CD4-positive, alpha-beta T cell treated with Interleukin-17A for 4 hours (primary cell): ENCODE results near the gene NFIC.
"Not testable (repeated sequence)": the region's sequence is repeated elsewhere in the genome, so short reads cannot be mapped to it uniquely, and the experiment has no call there.

ENCODE experiments used
- DNase-seq: peaks from one replicate; pipeline ENCODE4 v3.0.0-alpha.2; 2020; ENCODE audit warnings: mixed read lengths

The NFIC gene

DNA sequence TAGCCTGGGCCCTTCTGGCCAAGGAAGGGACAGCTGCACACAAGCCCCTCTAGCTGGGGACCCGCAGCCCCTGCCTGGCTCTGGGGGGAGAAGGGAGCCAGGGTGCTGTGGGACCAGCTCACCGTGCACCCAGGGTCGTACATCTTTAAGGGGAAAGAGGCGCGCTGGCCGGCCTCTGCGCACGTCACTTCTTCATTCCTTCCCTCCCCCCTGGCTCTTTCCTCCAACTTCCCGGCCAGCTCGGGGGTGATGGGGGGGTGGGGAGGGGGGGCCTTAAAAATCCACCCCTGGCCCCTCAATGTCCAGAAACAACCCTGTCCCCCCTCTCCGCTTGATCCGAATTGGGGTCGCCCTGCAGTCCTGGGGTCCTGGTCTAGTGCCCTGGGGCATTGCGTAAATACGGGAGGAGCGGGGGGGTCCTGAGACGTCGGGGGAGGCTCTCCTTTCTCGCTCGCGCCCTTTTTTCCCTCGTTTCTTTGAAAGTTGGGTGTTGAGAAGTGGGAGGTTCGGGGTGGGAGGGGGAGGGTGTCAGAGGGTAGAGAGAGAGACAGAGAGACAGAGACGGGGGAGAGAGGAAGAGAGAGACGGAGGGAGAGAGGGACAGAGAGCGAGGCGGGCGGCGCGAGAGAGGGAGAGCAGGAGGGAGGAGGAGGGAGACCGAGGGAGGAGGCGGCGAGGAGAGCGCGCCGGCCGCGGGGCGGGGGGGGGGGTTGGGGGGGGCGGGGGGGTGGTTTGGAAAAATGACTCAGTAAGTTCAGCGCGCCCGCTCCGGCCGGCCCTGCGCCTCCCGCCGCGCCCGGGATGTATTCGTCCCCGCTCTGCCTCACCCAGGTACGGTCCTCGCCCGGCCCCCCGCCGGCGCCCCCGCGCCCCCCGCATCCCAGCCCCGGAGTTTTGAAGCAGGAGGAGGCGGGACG, at the start of gene NFIC:
NFIC (plus strand) TSS at position 748 of the 917 bp plus-strand sequence; CDS start at position 802, 54 bp downstream.
- peak; percentile 75 for DNase-seq

DNA sequence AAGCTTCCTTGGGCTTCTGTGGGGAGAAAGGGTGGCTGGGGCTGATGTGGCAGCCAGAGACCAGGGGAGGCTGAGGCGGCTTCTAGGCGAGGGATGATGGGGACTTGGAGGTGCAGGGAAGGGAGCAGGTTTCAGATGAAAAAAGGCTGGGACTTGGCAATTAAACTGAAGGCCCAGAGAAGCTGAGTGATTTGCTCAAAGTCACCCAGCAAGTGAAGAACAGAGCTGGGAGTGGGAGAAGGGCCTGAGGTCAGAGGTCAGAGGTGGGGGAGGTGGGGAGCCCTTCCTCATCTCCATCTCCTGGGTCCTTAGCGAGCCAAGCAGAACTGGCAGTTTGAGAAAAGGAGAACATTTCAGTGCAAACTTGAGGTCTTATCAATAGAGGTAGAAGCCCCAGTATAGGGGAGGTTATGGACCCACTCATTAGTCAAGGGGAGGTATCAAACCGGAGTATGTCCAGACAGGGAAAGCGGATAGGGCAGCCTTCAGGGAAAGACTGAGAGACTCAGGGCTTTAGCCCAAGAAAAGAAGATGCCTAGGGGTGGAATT, 49.6 kb upstream of the NFIC start:
- no peak for DNase-seq

DNA sequence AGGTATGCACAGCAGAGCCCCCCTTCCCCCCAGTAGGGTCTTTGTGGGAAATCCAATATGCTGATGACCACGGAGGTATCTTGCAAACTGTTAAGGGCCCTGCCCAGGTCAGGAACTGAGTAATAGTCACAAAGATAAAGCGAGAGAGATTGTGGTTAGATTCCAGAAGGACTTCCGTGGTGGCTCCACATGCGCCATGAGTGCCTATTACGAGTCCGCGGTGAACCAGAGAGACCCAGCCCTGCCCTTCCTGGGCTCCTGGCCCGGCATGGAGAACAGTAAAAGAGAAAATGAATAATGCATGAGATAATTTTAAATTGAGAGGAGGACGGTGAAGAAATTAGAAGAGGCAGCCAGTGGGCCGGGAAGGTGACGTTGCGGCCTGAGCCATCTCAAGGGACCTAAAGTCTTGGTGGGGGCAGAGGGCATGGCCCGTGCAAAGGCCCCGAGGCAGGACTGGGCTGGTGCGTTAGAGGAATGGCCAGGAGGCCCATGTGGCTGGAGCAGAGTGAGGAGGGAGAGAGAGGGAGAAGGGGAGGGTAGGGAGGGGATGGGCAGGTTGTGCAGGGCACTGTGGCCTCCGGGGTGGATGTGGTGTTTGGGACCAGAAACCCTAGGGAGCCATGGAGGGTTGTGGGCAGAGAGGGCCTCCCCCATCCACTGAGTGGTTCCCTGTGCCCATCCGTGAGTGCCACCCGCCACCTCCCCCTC, 46.6 kb upstream of the NFIC start:
- DNase-seq: no peak

DNA sequence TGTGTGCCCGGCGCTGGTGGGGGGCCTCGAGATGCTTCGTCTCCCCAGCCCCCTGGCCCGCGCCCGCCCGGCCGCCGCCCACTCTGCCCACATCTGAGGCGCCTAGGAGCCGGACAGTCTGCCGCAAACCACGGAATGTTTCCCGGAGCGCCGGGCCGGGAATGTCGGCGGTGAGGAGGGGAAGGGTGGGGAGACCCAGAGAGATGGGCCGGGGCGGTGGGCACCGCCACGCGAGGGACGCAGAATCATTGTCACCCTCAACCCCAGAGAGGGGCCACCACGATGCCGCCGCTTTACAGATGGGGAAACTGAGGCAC, 46.1 kb upstream of the NFIC start:
- DNase-seq: no peak

DNA sequence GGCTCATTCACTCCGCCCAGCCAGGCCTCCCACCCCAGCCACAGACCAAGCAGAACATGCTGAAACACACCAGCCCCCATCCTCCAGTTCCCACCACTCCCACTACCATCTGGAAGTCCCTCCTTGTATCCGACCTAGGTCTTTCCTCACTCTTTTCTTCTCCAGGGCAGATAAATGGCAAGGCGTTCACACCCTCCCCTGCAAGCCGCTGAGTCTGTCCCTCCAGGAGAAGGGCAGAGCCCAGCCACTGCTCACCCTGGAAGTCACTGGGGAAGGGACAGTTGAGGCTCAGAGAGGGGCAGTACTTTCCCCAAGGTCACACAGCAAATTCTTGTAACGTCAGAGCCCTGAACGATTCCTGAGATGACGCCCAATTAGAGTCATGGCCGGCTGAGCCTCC, 45.5 kb upstream of the NFIC start:
- DNase-seq: no peak

DNA sequence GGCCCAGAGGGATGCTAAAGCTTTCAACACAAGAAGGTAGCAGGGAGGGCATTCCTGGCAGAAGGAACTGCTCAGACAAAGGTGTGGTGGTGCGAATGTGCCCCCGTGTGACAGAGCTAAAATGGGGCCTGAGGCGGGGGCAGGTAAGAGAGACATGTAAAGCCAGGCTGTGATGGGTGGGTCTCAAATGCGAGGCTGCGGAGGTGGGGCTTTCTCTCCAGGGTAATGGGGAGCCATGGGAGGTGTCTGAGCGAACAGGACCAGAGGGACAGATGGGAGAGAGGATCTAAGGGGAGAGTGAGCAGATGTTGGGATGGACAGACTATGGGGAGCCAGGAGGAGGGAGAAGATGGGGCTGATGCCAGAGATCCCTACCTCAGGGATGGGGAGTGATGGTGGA, 44.7 kb upstream of the NFIC start:
- no peak for DNase-seq

DNA sequence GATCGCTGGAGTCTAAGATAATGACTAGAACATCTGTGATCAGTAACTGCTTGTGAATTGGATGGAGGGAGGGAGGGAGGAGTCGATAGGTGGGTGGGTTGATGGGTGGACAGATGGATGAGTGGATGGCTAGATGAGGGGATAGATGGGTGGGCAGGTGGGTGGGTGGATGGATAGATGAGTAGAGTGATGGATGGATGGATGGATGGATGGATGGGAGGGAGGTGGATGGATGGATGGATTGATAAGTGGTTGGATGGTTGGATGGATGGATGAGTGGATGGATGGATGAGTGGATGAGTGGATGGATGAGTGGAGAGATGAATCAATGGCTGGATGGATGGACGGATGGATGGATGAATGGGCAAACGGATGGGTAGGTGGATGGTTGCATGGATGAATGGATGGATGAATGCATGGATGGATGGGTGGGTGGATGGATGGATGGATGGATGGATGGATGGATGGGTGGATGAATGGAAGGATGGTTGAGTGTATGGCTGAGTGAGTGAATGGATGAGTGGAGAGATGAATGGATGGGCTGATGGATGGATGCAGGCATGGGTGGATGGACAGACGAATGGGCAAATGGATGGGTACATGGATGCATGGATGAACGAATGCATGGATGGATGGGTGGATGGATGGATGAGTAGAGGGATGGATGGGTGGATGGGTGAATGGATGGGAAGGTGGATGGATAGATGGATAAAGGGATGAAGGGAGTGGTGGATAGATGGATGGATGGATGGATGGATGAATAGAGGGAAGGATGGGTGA, 44.0 kb upstream of the NFIC start:
- DNase-seq: no peak

DNA sequence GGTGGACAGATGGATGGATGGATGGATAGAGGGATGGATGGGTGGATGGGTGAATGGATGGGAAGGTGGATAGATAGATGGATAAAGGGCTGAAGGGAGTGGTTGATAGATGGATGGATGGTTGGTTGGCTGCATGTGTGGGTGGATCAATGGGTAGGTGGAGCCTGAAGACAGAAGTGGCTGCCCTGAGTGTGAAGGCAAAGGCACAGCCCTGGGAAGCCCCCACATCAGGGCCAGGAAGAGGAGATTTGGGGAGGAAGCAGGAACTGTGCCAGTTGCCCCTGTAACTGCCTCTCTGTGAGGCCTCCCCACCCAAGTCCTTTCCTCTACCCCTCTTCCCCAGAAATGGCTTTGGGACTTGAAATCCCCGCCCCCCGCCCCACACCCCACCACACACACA, 43.4 kb upstream of the NFIC start:
- no peak for DNase-seq

DNA sequence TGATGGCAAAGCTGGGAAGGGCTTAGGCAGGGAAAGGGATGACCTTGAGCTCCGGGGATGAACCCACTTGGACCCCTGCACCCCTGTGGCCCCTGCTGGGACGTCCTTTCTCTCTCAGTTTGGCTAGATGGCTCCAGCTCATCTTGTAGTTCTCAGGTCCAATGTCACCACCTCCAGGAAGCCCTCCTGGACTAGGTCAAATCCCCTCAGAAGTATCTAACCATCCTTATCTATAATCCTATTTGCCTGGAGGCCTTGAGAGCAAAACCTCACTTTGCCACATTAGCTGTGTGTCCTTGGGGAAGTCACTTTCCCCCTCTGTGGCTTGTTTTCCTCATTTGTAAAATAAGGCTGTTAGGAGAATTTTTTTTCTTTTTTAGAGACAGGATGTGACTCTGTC, 42.7 kb upstream of the NFIC start:
- no peak for DNase-seq

DNA sequence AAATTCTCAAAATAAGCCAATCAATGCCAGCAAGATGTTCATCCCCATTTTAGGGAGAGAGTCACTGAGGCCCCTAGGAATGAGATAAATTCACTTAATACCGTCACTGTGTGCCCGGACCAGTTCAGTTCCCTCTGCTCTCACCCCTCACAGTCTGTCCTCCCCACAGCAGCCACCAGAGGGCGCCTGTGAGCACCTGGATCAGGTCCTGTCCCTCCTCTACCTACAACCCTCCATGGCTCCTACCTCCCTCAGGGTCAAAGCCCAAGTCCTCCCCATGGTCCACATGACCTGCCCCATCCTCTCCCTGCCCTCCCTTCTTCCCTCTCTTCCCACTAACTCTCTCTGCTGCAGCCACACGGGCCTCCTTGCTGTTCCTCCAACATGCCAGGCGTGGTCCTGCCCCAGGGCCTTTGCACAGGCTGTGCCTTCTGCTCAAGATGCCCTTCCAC, 42.0 kb upstream of the NFIC start:
- DNase-seq: peak; percentile 79

DNA sequence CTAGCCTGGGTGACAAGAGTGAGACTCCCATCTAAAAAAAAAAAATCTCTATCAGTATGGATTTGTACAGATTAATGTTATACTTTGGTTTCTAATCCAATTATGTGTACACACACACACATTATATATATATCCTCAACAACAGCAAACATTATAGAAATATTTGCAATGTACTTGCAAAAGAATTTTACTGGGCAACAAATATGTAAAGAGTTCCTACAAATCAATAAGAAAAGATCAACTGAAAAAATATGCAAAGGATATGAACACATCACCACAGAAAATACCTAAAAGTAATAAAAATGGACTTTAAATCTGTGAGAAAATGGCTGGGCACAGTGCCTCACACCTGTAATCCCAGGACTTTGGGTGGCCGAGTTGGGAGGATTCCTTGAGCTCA, 40.9 kb upstream of the NFIC start:
- no peak for DNase-seq

DNA sequence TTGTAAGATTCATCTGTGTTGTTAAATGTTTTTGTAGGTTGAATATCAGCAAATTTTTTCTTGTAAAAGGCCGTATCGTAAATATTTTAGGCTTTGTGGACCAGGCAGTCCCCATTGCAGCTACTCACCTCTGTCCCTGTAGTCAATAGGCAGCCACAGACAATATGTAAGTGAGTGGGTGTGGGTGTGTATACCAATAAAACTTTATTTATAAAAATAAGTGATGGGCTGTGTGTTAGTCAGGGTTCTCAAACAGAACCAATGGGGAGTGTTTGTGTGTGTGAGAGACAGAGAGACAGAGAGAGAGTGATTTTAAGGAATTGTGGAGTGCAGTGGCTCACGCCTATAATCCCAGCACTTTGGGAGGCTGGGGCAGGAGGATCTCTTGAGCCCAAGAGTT, 37.6 kb upstream of the NFIC start:
- DNase-seq: no peak

DNA sequence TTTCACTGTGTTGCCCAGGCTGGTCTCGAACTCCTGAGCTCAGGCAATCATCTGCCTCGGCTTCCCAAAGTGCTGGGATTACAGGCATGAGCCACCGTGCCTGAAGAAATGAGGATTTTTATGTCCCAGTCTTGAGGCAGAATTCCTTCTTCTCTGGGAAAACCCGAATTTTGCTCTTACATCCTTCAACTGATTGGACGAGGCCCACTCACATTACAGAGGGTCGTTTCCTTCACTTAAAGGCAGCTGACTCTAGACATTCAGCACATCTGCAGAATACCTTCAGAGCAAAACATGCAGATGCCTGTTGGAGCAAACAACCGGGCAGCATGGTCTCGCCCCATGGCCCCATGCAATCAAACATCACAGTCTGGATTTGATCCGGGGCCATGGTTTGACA, 36.3 kb upstream of the NFIC start:
- no peak for DNase-seq

DNA sequence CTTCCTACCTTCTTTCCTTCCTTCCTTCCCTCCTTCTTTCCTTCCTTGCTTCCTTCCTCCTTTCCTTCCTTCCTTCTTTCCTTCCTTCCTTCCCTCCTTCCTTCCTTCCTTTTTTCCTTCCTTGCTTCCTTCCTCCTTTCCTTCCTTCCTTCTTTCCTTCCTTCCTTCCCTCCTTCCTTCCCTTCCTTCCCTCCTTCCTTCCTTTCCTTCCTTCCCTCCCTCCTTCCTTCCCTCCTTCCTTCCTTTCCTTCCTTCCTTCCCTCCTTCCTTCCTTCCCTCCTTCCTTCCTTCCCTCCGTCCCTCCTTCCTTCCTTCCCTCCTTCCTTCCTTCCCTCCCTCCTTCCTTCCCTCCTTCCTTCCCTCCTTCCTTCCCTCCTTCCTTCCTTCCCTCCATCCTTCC, 34.2 kb upstream of the NFIC start:
- not testable (repeated sequence) for DNase-seq

DNA sequence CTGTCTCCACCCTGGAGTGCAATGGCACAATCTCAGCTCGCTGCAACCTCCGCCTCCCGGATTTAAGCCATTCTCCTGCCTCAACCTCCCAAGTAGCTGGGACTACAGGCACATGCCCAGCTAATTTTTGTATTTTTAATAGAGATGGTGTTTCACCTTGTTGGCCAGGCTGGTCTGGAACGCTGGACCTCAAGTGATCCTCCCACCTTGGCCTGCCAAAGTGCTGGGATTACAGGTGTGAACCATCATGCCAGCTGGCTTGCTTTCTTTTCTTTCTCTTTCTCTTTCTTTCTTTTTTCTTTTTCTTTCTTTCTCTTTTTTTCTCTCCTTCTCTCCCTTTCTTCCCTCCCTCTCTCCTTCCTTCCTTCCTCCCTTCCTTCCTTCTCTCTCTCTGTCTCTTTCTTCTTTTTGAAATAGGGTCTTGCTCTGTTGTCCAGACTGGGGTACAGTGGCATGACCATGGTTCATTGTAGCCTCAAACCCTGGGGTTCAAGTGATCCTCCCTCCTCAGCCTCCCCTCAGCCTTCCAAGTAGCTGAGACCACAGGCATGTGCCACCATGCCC, 33.3 kb upstream of the NFIC start:
- DNase-seq: no peak

DNA sequence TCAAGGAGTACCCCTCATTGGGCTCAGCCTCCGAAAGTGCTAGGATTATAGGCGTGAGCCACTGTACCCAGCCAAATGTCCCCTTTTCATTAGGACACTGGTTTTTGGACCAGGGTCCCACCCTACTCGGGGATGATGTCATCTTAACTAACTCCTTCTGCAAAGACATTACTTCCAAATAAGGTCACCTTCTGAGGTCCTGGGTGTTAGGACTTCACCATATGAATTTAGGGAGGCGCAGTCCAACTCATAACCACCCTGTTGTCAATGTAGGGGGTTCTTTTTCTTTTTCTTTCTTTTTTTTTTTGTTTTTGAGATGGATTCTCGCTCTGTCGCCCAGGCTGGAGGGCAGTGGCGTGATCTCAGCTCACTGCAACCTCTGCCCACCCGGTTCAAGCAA, 32.7 kb upstream of the NFIC start:
- DNase-seq: no peak

DNA sequence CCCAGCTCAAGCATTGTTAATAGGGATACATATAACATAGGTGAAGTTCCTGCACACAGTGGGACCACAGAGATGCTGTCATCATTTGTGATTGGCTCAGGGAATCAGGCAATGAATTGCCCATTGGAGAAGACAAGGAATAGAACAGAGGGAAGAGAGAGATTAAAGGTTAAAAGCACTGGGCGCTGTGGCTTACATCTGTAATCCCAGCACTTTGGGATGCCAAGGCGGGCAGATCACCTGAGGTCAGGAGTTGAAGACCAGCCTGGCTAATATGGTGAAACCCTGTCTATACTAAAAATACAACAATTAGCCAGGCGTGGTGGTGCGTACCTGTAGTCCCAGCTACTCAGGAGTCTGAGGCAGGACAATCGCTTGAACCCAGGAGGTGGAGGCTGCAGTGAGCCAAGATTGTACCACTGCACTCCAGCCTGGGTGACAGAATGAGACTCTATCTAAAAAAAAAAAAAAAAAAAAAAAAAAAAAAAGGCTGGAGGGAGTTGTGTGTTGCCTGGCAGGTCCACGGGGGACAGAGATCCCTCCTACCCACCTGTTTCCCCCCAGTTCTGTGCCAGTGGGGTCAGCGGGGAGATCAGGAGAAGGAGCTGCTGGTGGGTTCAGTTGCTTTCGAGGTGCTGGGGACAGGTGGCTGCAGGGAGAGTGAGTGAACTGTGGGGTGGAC, 31.5 kb upstream of the NFIC start:
- DNase-seq: not testable (repeated sequence)

DNA sequence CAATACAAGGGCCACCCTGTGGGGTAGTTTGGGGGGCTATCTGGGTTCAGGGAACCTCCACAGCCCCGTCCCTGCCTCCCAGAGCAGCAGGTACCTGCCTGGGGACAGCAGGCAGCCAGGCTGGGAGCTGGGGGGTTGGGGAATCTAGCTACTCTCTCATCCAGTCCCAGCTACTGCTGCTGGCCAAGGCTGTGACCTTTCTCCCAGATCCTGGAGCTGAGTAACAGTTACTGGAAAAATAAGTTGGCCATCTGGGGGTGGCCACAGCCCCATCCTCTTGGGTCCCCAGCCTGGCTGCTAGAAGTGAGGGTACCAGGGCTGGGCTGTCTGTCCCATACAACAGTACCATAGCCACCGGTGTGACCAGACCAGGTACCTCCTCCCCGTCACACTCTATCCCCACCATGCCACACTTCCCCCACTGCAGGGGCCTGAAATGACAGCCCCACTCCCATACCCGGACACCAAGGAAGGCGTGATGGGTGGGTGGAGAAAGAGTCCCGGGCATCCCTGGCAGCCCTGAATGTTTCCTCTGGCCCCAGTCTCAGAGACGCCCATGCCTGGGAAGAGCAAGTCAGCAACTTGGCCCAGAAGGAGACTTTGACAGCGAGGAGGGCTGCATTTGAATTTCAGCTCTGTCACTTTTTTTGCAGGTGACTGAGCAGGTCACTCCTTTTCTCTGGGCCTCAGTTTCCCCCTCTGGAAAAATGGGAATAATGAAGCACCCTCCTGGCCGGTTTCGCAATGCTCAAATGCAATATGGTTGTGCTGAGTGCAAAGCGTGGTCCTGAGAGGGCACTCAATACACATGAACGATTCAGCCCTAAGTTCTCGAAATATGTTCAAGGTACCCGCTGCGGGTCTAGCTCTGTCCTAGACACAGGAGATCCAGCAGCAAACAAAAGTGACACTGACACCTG, 30.7 kb upstream of the NFIC start:
- no peak for DNase-seq

DNA sequence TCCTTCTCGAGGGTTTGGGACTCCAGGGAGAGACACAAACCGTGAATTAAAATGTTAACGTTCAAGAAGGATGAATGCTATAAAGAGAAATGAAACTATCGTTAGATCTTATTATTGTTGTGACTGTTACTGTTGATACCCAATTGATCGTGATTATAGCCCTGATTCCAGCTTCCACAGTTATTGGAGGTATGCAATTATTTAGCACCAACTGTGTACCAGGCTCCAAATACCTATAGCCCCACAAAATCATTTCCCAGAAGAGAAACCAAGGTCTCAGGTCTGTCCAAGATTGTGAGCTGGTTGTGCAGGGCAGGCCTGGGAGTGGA, 30.1 kb upstream of the NFIC start:
- DNase-seq: no peak

DNA sequence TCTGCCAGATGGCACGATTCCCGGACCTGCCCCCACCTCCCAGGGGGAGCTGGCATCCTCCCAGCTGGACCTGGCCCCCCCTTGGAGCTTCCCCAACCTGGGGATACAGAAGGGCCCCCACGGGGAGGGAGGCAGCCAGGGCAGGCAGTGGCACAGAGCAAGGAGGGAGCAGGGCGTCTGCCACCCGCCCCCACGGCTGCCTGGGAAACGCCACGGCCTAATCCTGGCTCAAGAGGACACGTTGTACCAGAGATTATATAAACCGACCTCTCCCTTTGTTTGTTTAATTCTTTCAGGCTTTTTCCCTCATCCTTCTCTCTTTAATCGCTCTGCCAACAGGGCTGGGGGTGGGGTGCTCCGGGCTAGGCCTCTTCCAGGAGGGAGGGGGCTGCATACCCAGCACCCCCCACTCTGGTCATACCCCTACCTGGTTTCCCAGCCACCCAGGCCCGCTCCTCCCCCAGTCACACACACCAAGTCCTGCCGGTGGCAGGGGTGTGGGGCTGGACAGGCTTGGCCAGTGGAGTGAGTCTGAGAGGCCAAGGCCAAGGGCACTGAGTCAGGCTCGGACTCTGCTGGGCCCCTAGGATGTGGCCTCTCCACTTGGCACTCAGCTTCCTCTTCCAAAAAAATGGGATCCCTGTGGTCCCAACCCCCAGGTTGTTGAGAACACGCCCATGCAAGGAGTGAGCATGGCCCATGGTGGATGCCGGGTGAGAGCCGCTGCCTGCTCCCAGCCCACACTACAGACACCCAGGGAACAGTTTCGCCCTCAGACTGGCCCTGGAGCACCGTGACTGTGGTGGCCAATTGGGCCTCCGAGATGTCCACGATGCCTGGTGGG, 29.5 kb upstream of the NFIC start:
- DNase-seq: no peak
